Stimulated activated CD4-positive, alpha-beta T cell treated with anti-CD3 and anti-CD28 coated beads, Interleukin-15, amount 100 ng/mL, for 1 hour (primary cell): ENCODE results near the gene IL17RC.

ENCODE experiments used
- DNase-seq, 2 donors: peaks; one replicate each; pipeline ENCODE4 v3.0.0-alpha.2; 2020; ENCODE audit warnings: low read depth in 1 of 2, low spot score in 1 of 2

The IL17RC gene

GRCh38 chr3:9942934-9943690 lies 26.2 kb downstream of the IL17RC start:
- no peak for DNase-seq

GRCh38 chr3:9944271-9944670 lies 27.4 kb downstream of the IL17RC start:
- no peak for DNase-seq

- no peak for DNase-seq
Observed at GRCh38 chr3:9945358-9945757, 28.5 kb downstream of the IL17RC start.

- DNase-seq, result peak; percentile 68 to 70
Observed at GRCh38 chr3:9946112-9947024, 29.5 kb downstream of the IL17RC start.

- no peak for DNase-seq
Observed at GRCh38 chr3:9947025-9947995, 30.4 kb downstream of the IL17RC start.

GRCh38 chr3:9948586-9948985 lies 31.7 kb downstream of the IL17RC start:
- no peak for DNase-seq

GRCh38 chr3:9949115-9949514 lies 32.2 kb downstream of the IL17RC start:
- DNase-seq, result no peak

GRCh38 chr3:9949626-9950025 lies 32.7 kb downstream of the IL17RC start:
- DNase-seq, result no peak

- DNase-seq, result no peak
Observed at GRCh38 chr3:9951126-9951525, 34.2 kb downstream of the IL17RC start.

GRCh38 chr3:9951598-9951961 lies 34.7 kb downstream of the IL17RC start:
- no peak for DNase-seq

- DNase-seq, result peak in 1 of 2 donors; percentile 51
Observed at GRCh38 chr3:9951962-9952805, 35.3 kb downstream of the IL17RC start, which contains the start of gene PRRT3. Gene PRRT3 (minus strand): TSS chr3:9952408. CDS start chr3:9950115, 2,293 bp downstream.

GRCh38 chr3:9955067-9955502 lies 38.2 kb downstream of the IL17RC start:
- no peak for DNase-seq

- no peak for DNase-seq
Observed at GRCh38 chr3:9955611-9956352, 38.9 kb downstream of the IL17RC start.

GRCh38 chr3:9957214-9957613 lies 40.3 kb downstream of the IL17RC start:
- no peak for DNase-seq

GRCh38 chr3:9965200-9965875 lies 48.4 kb downstream of the IL17RC start:
- no peak for DNase-seq

GRCh38 chr3:9966841-9967240 lies 49.9 kb downstream of the IL17RC start:
- no peak for DNase-seq

- no peak for DNase-seq
Observed at GRCh38 chr3:9969632-9970019, 52.7 kb downstream of the IL17RC start.

- DNase-seq, result no peak
Observed at GRCh38 chr3:9970020-9970652, 53.2 kb downstream of the IL17RC start.
